SH-SY5Y (cell line): ENCODE results near the gene CSRNP3.

Experiments used
- GATA2 ChIP-seq: IDR thresholded peaks from 2 replicates; pipeline ENCODE4 v1.6.1; 2011; ENCODE audit warnings: mild to moderate bottlenecking, low read depth, low read length
- GATA3 ChIP-seq: IDR thresholded peaks from 2 replicates; pipeline ENCODE4 v1.6.1; 2011; ENCODE audit warnings: low read depth, mild to moderate bottlenecking, low read length, moderate library complexity

DNA sequence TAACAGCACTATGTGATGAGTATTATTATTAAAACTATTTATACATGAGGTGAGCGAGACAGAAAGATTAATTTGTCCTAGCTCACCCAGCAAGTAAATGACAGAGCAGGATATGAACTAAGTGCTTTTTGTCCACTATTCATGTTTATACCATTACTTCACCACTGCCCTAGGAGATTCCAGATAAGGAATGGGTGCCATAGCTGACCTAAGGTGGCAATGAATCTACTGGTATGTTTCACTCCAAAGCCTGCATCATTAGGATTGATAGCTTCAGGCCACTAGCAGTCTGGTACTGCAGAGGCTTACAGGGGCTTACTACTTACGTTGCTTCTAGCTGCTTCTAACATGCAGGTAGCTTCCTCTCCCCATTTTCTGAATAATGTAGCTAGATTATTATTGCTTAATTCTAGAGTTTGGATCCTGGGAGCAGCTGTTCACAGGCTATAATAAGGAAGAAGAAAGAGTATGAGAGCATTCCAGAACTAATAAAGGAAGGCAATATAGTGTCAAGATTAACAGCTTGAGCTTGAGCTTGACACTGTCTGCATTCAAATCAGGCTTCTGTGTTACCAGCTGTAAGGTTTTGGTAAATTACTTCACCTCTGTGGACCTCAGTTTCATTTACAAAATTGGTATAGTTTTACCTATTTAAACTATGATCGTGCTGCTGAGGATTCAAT lies 170.9 kb downstream of the CSRNP3 start:
- TF ChIP-seq GATA3 (no peak), GATA2 (peak; percentile 54; the same call in 1 of the 2 replicates)
